Measurements from ENCODE around the gene BGLAP. TPM values are rescaled to one million over a fixed set of nuclear protein-coding genes. Genes with fewer than 3 reads are reported as not detected.

The BGLAP gene
- total and polyA plus RNA-seq, 2 of the 13 experiments (the other 11 are each of a cell fraction or from before 2014, with no cell fraction given): 0.62 to 1.6 TPM

- TF ChIP-seq ARID4A (CRISPR knock-in tag; IDR thresholded peaks at IDR 0.05; ENCODE audit: borderline replicate concordance): peak; percentile 46
- TF ChIP-seq PRDM4 (CRISPR knock-in tag; IDR thresholded peaks at IDR 0.05; ENCODE audit: borderline replicate concordance): no peak
- no peak for TF ChIP-seq ZNF660 (CRISPR knock-in tag; IDR thresholded peaks at IDR 0.05; ENCODE audit: borderline replicate concordance, low read depth)
- TF ChIP-seq ZNF280B (CRISPR knock-in tag; IDR thresholded peaks at IDR 0.05; ENCODE audit: borderline replicate concordance): no peak
- TF ChIP-seq SIN3A (IDR thresholded peaks at IDR 0.05; ENCODE audit: borderline replicate concordance, low read depth, low read length): 0 out of 2 replicates have a peak, but pooled peaks have one; percentile 15
- TF ChIP-seq SSRP1 (CRISPR knock-in tag; IDR thresholded peaks at IDR 0.05): no peak
- no peak for TF ChIP-seq ISL2 (CRISPR knock-in tag; IDR thresholded peaks at IDR 0.05)
- no peak for TF ChIP-seq AHR (CRISPR knock-in tag; IDR thresholded peaks at IDR 0.05)
- TF ChIP-seq ERF (CRISPR knock-in tag; IDR thresholded peaks at IDR 0.05): no peak
Observed at GRCh38 chr1:156281281-156281680, 39.3 kb downstream of the BGLAP start (continued).

Data from HepG2 (cell line).